Central memory CD4-positive, alpha-beta T cell (primary cell): ENCODE measurements around the gene ZNF407.

Experiments
- DNase-seq: peaks from one replicate; pipeline ENCODE4 v3.0.0; 2022

Gene ZNF407

DNA sequence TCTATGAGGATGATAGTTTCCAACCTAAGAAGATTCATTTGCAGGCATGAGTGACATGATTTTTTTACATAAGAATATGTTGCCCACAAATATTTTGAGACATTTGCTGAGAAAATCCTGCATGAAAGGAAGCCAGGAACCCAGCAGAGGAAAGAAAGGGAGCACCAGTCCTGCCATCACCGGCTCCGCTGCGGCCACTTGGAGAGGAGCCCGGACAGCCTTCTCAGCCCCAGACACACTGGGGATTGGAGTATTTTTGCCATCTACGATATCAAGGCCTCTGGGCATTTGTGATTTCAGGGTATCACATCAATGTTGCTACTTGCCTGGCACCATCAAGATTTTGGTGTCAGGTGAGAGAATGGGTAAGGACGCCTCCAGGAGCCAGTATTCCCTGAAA is 383.0 kb downstream of the ZNF407 start:
- no peak for DNase-seq

DNA sequence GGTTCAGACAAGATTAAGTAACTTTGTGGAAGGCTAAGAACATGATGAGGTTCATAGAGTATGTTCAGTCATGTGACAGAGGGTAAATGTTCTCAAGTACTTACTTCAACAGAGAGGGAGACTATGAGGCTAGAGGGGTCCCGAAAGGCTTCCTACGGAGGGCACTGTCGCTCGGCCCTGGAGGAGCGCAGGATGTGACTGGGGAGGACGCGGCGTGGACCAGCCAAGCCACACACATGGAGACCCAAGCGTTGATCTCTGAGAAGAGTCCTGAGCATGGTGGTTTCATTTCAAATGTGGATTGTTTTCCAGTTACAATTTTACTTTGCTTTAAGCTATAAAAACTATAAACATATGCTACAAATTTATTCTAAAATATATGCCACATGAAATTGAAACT is 383.8 kb downstream of the ZNF407 start:
- DNase-seq = no peak

DNA sequence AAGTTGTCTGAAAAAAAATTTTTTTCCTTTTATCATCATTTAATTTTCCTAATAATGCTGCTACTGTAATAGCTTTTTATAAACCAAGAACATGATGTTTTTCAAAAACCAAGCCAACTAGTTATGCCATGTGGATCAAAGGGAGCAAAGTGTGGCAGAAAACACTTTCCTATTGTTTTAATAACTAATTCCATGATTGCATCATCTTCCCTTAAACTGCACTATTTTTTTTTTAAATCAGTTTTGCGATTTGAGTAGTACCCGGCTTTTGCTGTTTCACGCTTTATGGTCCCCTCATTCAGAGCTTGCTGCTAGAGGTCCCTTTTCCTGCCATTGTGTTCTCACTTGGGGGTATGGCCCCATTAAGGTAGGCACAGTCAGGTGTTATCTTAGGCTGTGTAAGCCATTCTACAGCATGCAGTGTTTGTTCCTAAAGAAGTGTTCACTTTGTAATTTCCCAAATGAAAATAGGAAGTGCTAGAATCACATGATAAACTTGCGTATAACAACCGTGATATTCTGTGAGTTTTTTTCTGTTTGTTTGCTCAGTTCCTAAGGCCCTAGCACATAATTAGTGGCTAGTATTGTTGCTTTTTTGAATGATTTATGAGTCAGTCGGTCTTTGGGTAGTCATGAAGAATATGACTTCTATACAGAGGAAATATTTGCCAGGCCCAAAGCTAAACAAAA is 385.4 kb downstream of the ZNF407 start:
- DNase-seq = no peak

DNA sequence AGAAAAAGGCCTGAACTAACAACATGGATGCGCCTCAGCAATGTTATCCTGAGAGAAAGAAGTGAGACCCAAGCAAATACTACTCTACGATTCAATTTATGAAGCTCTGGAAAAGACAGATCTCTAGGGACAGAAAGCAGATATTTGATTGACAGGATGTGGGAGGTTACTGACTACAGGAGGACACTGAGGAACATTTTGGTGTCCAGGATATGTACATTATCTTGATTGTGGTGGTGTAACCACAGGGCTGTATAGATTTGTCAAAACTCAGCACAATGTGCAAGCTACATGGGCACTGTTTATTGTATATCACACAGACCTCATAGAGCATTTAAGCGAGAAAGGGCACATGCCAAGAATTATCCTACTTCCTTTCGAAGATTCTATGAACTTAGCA is 391.5 kb downstream of the ZNF407 start:
- DNase-seq = no peak

DNA sequence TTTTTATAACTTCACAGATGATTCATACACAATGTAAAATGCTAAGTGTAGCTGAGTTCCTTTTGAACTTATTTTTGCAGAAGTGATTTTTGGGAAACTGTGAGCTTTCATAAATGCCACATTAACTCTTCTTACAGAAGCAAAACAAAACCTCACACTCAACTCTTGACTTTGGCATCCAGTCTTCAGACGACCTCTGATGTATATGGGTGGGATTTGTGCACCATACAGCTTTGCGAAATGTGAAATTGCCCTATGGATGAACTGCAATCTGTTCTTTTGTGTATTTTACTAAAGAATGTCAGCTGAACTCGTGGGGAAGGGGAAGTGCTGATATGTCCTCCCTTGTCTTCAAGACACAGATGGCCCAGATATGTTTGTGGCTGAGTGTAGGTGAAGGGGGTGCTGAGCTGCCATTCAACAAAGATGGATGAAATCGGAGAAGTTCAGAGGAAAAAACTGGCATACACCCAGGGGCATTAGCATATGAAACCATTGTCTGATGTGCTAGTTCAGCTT is 393.0 kb downstream of the ZNF407 start:
- DNase-seq = no peak

DNA sequence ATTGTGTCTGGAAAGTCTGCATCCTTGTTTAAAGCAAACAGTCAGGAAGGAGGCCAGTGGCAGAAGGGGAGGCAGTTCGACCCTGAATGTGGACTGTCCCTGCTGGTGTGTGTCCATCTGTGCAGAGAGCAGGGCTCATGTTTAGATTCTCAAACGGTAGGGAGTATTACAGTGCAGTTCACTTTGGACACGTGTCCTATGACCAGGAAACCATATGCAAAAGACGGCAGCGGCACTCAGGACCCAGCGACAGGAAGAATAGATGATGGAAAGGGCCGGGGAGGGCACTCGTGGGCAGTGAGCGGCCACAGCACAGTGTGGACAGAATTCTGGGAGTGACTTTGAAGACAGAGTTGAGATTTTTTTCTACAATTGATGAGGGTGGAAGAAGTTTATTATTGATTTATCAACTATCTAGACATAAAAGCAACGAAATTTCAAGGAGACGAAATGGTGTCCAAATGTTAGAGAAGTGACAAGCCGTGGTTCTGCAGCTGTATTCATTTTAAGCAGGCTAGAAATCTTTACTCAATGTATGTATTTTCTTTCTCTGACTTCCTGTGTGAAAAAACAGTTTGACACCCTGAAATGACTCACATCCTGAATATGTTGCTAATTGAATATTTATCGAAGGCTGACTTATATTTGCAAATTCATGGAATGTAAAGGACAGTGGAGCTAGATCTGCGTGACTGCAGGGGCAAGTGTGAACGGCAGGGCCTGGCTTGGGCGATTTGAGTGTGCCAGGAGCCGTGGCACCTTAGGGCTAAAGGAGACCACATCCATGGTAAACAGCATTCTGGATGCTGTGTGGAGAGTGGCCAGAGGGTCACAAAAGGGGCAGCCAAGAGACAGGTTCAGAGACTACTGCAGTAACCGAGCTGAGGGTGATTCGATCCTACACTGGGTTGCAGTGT is 397.1 kb downstream of the ZNF407 start:
- peak; percentile 18 for DNase-seq

DNA sequence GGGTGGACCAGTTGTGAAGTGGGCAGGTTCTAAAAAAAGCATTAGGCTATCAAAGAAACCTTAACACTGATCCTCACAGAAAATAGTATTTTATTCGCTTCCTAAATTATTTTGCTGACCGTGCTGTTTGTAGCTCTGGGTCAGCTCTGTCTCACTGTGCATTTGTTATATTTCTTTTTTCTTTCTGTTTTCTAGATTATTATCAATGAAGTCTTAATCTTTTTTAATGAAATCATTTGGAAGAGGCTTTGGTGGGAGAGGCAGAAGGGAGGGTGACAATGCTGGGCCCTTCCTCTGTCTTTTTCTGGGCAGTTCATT is 397.7 kb downstream of the ZNF407 start:
- no peak for DNase-seq

DNA sequence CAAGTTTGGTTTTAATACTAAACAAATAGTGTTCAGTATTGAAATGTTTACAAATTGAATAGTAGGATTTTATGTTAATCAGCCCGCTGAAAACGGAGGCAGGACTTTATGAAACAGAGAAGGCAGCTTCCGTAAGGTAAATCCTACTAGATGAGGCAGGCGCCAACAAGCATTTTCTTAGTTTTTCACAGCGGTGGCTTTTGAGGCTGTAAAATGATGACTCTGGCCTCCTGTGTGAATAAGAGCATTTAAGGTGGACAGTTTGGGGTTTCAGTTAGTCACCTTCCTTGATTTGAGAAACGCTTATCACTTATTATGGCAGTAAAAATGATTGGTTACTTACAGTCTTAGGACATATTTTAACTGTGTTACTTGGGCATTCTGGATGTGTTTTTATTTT is 398.4 kb downstream of the ZNF407 start:
- no peak for DNase-seq

DNA sequence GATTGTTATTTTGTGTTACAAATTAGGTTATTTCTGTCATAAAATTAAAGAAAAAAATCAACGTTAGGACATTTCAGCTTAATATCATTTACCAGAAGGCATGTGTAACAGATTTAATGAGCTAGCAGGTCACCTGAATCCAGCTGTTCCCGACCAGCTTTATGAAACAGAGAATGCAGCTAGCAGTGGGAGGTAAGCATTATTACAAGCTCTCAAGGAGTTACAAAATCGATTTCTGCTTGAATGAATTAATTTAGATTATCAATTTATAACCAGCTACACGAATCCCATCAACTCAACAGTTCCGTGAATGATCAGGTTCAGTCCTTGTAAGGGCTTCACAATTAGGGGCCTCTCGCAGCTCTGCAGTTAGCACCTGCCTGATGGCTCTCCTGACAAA is 399.3 kb downstream of the ZNF407 start:
- no peak for DNase-seq

DNA sequence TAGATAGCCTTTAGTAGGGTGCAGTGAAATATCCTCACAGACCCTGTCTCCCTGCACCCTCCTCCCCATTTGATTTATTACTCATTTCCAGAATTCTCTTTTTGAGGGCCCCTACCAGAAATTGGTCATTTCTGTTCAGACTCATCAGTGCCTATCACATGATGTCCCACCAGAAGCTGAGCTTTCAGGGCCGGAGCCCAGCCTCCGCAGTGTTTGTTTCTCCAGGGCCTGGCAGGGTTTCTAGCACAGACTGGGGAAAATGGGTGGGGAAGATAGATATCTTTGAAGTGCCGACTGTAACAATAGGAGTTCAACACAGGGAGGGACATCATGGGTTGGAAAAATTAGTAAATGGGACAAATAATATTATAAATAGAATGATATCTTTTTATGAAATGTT is 403.2 kb downstream of the ZNF407 start:
- no peak for DNase-seq

DNA sequence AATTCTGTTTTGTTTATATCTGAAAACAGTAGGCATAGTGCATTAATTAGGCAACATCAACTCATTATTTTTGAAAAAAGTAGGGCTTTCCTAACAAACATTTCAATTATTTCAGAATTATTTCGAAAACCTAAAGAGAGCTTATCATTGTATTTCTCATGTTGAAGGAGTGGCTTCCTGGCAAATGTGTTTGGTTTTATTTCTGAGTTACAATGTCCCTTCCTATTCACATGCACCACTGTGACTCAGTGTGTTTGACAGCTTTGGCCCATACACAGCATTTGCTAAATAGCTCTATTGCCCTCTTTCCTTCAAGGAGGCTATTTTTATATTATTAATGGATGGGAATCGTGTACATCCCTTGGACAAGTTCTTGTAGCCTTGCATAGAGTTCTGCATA is 405.4 kb downstream of the ZNF407 start:
- DNase-seq = no peak

DNA sequence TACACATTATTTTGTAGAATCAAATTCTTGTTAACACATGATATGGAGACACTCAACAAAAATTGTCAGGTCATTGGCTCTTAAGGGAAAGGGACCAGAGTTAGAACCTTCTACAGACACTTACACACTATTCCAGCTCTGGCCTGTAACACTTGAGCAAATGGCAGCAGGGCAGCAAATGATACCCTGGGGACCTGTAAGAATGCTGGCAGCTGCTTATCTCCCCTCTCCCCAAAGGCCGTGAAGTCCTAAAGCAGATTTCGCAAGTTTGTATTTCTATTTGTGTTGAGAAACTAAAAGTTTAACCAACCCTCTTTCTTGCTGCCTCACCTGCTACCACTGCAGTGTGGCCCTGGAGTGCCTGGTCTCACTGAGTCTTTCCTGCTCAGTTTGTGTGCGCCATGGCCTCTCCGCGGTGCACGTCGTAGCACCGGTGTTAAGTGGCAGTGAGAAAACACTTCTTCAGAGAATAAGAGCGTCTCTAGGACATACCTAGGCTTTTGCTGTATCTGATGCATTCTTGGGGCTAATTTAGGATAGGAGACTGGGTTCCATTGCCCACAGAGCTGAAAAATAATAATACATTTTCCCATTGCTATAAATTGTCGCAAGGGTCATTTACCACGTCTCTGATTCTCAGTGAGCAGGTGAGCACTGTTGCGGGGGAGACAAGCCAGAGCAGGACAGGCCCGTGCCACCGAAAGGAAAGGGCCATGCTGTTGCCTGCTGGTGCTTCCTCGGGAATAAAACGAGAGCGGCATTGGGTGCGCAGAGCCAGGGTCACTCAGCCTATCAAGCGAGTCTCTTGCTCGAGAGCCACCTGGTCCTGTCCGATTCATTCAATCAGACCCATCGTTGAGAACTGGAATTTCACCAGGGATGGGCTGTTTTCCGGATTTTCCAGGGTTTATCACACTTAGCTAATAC is 406.4 kb downstream of the ZNF407 start:
- no peak for DNase-seq

DNA sequence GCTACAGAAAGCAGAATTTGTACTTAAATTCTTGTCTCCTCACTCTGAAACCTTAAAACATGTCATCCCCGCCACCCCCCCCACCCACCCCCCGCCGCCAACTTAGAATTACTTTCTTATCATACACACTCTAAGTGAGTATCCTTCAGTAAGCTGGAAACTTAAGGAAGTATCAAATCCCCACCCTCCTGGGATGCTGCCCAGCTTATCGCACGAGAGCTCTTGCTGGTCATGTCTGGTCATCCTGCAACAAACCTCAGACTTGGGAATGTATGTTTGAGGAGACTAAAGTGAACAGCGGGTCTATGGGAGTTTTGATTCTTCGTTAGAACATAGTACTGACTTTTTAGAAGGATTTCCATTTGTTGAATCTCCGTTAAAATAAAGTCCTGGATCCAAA is 408.0 kb downstream of the ZNF407 start:
- DNase-seq = no peak

DNA sequence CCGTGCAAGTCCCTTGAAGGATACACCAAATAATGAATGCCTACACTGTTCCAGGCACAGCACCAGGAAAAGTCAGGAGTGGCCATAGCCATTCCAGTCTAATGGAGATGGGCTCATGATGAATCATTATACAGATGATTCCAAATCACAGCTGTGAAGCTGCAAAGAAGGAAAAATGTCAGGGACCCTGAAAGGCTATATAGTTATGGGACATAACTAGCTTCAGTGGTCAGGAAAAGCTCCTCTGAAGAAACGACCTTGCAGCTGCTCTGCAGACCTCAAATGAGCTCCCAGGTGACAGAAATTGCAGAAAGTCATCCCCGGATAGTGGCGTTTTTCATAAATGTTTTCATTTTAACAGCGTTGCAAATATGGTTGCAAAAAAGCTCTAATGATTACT is 410.5 kb downstream of the ZNF407 start:
- DNase-seq = no peak

DNA sequence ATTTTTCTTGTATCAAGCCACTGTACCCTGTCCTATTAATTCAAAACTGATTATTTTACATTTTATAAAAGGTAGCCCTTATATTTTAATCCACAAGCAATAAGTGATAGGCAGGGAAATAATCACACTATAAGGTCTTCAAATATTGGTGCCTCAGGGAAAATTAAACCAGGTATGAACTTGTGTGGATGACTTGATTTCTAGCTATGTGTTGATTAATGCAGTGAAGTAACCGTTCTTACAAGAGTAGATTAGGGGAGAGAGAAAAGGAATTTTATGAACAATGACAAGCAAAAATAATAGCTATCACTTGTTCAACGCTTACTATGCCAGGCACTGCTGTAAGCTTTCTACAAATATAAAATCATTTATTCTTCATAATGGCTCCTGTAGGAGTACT is 411.6 kb downstream of the ZNF407 start:
- DNase-seq = no peak

DNA sequence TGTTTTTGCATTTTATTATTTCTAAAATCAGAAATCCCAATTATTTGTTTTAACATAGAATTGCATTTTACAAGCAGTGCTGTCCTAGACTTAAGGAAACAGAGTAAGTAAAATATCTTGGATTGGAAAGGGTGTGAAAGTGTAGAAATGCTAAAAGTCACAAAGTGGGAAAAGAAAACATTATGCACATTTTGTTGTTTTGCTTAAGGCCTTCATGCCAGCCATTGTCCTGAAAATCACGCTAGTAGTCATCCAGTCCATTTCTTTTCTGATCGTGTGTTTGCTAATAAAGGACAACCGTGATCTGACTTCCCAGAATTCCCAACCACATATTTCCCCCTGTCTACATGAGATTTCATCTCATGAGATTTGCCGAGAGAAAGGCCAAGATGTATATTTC is 412.2 kb downstream of the ZNF407 start:
- DNase-seq = no peak

DNA sequence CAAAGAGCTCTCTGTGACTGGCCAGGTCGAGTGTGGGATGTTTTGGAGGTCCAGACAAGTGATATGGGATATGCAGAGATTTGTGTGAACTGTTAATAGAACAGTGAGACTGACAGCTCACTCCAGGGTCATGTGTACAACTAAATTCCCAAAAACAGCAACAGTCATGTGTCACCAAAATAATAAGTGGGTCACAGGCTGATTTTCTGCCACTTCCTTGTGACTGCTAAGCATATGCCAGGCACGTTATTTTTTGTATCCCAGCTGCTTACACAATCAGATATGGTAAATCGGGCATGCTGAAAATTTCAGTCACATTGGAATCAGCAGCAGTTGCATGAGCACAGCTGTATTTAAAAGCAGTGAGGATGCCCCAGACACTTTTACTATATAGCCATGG is 412.6 kb downstream of the ZNF407 start:
- no peak for DNase-seq

DNA sequence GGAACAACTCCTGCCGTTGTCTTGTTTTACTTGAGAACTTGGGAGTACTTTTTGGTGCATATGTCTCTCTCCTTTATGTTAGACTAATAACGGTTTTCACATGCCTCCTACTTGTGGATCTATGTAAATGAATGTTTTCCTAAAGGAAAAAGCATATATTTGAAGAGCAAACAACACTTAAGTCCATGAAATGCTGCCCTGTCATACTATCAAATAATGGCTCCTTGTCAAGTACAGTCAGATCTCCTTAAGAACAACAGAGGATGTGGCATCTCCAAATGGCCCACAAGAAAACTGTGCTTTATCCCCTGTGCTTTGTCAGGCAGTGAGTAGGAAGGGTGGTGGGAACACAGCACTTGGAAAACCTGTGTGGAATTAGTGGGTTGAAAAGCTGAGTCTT is 413.0 kb downstream of the ZNF407 start:
- no peak for DNase-seq

DNA sequence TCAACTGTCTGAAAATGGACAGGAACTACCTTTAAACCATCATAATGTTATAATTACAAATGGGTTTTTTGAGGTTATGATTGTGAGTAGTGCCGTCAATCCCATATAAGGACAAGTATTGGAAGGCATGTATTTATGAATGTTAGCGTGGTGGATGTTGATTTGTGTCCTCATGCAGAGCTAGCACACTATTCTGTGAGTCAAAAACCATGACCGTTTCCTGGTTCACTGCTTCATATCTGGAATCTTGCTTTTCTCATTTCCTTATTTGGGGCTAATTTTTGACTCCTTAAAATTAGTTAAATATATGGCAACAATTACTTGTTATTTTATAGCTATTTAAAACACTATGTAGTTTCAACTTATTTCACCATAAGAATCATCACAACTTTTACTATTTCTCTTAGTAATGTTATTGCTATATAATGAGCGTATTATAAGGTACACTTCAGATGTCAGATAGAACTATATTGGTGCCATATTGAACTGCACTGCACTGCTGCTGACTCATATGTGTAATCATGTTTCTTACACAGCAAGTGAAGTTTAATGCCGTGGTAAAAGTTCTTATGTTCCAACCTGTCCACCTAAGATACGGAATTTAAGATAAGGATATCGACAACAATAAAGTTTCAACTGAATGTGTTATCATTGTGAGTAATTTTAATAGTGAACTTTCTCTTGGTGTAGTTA is 418.5 kb downstream of the ZNF407 start:
- DNase-seq = no peak

DNA sequence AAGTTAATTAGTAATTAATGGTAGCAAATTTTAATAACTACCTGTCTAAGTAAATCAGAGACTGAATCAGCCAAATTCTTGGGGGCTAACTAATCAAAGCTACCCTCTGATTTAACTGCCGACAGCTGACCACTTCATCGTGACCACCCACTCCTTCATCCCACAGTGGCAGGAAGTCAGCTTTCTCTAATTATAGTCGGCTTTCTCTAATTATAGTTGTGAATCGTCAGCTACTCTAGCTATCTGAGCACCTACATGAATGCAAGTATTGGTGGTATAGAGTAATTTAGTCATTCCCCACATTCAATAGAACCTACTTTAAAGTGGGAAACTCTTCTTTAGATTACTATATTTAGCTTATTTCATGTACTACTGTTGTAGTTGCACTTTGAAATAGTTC is 425.8 kb downstream of the ZNF407 start:
- no peak for DNase-seq

DNA sequence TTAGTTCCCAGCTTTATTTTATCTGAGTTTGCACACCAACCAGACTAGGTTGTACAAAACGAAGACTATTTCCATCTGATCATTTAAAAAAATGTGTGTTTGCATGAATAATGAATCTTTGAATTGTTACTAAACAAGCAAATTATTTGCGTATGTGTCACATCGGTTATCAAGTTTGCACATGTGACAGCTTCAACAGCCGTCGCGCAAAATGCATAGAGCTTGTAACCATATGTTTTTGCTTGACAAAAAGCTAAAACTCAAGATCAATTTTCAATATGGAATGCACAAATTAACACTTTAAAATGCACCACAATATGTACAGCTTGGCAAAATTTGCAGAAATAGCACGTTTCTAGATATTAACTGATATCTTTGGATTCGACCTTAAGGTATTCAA is 427.2 kb downstream of the ZNF407 start:
- no peak for DNase-seq

DNA sequence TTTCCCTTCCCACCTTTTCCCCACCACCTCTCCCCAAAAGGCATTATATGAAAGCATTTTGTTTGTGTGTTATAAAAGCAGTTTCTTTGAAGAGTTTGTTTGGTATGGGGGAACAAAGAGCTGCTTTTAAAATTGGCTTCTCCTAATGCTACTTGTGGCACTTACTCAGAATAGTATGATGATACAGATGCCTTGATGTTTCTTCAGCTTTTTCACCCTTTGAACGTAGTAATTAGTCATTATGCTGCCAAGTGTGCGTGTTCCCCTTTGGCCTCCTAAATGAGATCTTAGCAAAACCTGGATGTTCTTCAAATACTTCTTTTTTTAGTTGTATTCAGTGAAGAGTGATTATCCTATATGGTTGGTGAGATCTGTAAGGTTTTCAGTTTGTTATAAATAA is 427.9 kb downstream of the ZNF407 start:
- no peak for DNase-seq

DNA sequence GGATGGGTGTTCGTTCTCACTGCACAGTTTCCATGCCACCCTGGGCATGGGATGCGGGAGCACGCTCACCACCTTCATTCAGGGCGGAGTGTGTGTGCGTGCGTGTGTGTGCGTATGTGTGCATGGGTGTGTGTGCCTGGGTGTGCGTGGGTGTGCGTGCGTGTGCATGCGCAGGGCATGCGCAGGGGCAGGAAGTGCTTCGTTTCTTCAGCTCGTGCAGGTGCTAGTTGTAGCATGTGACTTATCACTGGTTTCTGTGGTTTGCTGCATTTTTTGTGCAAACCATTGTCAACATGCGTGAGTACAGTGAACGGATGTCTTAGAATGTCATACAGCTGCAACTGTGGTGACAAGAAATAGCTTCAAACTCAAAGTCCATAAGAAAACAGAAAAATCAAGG is 431.8 kb downstream of the ZNF407 start:
- peak; percentile 21 for DNase-seq
